ENCODE measurements around the gene MYH11.
"Not testable (repeated sequence)": the region's sequence is repeated elsewhere in the genome, so short reads cannot be mapped to it uniquely, and the experiment has no call there.

The MYH11 gene

GRCh38 chr16:15743657-15744056 is 113.2 kb downstream of the MYH11 start:
- no peak for DNase-seq

DNA sequence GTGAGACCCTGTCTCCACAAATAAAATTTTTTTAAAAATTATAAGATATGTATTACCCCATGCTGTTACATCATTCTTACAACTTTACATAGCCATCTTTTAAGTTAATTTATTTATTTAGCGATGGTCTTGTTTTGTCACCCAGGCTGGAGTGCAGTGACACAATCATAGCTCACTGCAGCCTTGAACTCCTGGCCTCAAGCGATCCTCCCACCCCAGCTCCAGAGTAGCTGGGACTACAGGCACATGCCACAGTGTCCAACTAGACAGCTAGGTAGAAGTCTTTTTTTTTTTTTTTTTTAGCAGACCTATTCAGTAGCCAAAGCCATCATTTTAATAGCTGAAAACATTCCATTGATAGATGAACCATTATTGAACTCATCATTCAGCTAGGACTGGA is 114.1 kb downstream of the MYH11 start:
- no peak for DNase-seq

- no peak for DNase-seq
These were observed 115.5 kb downstream of the MYH11 start for GRCh38 chr16:15741207-15741871.

GRCh38 chr16:15739950-15740349 is 116.9 kb downstream of the MYH11 start:
- DNase-seq = no peak

DNA sequence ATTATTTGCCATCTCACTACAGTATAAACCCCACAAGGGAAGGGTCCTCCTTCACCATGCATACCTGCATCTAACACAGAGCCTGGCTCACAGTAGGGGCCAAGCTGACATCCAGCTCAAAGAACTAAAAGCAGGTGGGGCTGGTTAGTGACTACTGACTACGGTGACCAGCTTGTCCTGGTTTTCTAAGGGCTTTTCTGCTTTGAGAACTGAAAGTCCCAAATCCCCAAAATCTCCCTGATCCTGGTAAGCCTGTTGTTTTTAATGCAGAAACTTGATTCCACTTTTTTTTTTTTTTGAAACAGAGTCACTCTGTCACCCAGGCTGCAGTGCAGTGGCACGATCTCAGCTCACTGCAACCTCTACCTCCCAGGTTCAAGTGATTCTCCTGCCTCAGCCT is 117.4 kb downstream of the MYH11 start:
- DNase-seq = no peak

DNA sequence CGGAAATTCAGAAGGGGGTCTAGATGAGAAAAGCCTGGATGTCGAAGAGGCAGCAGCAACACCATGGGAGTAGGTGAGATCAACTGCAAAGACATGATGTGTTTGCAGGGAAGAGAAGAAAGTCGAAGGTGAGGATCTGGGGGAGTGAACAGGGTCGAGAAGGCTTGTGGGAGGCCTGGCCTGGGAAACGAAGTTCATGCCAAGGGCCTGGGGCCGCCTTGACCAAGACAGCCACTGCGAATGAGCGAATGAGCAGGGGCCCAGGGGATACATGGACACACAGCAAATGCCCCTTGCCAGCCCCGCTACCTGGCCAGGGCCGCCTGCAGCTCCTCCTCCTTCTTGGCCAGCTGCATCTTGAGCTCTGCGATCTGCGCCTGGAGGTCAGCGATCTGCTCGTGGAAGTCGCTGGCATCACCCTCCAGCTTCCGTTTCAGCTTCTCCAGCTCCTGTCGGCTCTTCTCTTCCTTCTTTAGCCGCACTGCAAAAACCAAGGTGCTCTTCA is 119.6 kb downstream of the MYH11 start:
- no peak for DNase-seq

GRCh38 chr16:15736529-15736928 is 120.3 kb downstream of the MYH11 start:
- DNase-seq = no peak

DNA sequence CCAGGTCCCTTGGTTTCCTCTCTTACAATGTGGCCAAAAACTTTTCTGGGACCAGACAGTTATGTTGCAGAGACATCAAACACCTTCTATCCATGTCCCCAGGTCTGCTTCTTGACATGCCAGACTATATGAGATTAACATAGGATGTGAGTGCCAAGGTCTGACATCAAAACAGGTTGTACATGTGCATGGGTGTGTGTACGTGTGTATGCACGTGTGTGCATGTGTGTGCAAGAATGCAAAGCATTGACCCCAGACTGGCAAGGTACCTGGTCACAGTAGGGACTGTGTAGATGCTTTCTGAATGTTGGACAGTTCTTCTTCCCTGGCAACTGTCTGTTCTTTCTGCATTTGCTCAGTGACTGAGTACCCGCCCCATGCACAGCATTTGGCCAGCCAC is 121.2 kb downstream of the MYH11 start:
- DNase-seq = no peak

DNA sequence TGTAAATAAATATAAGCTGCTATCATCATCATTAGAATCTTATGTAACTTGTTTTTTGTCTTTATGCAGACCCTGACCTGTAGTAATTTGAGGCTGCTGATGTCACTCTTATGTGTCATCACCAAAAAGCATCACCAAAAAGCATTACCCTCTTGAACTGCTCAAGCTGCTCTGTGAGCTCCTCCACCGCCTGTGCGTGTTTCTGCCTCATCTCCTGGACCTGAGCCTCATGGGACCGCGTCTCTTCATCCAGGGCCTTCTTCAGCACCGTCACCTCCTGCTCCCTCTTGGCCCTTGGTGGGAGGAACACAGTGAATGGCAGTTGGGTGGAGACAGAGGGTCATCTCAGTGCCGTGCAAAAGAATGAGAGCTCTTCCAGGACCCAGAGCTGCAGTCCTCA is 124.4 kb downstream of the MYH11 start:
- no peak for DNase-seq

DNA sequence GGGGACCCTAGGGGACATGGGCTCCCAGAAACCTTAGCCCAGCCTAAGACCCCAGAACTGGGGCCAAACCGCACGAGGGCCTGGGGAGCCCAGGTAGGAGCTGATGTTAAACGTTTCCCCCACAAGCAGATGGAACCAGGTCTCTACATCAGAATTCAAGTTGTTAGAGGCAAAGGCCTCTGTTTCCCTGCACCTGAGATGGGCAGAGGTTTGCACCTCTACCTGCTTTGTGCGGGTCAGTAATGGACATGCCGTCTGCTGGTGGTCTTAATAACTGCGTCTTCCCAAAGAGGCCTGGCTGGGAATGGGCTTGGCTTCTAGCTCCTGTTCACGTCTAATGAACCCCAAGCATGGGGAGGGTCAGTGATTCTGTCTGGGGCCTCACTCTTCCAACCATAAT is 127.7 kb downstream of the MYH11 start:
- DNase-seq = no peak

GRCh38 chr16:15727697-15728096 is 129.1 kb downstream of the MYH11 start:
- DNase-seq = not testable (repeated sequence)

GRCh38 chr16:15726715-15727114 is 130.1 kb downstream of the MYH11 start:
- no peak for DNase-seq

- no peak for DNase-seq
These were observed 131.1 kb downstream of the MYH11 start for GRCh38 chr16:15725641-15726240.

GRCh38 chr16:15723808-15724207 is 133.0 kb downstream of the MYH11 start:
- no peak for DNase-seq

DNA sequence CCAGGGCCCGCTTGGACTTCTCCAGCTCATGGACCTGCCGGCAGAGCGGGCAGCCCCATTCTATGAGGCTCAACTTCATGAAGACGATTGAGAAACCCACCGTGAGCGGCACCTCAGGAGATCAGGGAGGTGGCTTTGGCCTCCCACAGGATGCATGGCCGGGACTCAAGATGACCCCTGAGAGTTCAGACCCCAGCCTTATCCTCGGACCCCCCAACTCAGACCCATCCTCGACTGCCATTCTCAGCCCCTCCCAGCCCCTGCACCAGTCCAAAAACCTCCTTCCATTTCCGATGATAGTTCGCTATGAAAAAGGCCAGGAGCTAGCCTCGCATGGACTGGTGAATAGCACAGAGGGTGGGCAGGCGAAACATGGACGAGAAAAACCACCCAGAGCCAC is 135.8 kb downstream of the MYH11 start:
- no peak for DNase-seq

DNA sequence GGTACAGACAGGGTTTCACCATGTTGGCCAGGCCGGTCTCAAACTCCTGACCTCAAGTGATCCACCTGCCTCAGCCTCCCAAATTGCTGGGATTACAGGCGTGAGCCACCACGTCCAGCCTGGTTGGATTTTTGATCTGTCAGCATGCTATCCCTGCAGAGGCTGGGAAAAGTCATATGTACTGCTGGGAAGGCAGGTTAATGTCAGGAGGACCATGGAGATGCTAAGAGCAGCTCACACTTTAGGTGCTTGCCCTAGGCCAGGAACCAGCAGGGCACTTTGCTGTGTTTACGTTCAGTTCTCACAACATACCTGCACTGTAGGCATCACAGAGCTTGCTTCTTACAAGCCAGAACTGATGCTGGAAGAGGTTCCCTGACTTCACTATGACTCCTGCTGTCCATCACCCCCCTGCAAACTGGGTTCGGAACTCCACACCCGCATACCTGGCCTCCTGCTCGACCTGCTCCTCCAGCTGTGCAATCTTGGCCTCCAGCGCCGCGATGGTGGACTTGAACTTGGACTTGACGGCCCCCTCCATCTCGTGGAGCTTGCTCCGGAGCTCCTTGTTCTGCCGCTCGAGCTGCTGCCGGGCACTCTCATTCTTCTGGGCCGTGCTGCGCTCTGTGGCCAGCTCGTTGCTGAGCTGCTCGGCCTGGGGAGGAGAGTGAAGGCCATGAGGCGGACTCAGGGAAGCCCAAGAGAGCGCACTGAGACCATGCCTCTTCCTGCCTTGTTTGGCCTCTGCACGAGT is 140.0 kb downstream of the MYH11 start:
- DNase-seq = no peak

DNA sequence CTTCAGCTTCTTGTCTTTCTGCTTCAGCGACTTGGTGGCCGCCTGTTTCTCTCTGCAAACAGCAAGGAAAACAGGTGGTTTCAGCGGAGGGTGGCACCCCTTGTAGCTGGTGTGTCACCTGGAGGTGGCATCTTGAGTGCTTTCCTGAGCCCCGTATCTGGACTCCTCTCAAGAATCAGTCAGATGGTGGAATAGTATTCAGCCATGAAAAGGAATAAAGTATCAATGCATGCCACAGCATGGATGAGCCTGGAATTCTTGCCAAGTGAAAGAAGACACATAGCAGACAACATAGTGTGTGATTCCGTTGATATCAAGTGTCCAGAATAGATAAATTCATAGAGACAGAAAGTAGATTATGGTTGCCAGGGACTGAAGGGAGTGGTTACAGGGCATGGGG is 141.6 kb downstream of the MYH11 start:
- no peak for DNase-seq

DNA sequence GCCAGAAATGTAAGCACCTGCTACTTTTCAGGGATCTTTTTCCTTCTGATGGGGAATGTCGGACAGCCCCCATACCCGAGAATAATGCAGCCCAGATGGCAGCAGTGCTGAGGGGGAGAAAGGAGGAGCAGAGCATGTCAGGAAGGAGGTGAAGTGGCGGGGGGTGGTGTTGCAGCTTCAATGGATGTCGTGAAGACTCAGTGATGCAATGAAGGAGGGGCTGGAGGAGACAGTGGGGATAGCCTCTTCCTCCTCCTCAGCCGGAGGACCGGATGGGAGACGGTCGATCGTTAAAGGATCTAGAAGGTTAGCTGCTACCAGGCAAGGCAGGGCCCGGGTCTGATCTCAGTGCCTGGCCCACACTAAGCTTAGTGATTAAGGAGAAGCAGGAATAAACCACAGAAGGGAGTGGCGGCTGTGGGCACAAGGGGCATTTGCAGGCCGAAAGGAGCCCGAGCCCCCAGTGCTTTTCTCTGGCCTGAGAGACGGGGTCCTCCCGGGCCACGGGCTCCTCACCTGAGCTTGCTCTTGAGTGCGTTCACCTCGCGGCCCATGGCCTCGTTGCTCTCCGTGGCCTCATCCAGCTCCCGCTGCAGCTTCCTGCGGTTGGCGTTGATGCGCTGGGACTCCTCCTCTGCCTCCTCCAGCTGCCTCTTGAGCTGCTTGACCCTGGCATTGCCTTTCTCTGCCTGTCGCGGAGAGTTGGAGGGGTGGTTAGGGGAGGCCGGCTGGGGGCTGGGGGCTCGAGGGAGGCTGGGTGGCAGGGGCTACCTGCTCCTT is 142.2 kb downstream of the MYH11 start:
- DNase-seq = no peak

DNA sequence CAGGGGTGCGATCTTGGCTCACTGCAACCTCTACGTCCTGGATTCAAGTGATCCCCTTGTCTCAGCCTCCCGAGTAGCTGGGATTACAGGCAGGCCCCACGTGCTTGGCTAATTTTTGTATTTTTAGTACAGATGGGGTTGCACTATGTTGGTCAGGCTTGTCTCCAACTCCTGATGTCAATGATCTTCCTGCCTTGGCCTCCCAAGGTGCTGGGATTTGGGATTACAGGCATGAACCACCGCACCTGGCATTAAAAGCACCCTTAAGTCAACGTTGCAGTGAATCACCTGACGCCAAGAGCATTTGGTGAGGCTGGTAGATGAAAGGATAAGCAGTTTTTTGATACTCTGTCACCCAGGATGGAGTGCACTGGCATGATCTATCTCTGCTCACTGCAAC is 147.8 kb downstream of the MYH11 start:
- DNase-seq = no peak

- no peak for DNase-seq
These were observed 148.7 kb downstream of the MYH11 start for GRCh38 chr16:15708096-15708495.

DNA sequence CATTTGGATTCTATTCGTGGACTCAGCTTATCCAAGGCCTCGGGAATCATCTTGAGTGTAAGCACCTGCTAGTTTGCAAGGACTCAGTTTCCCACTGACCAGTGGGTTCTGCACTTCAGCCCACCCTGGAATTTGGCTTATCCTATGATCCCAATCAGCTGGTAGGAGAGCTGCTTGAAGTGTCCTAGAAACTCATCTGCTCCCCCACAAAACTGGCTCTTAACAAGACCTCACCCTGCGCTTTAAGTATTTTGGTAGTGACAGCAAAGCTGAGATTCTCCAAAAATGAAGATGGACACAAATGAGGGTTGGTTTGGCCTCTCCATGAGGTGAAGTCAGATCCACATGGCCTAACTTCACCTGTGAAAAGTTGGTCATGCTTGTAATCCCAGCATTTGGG is 149.5 kb downstream of the MYH11 start:
- no peak for DNase-seq

DNA sequence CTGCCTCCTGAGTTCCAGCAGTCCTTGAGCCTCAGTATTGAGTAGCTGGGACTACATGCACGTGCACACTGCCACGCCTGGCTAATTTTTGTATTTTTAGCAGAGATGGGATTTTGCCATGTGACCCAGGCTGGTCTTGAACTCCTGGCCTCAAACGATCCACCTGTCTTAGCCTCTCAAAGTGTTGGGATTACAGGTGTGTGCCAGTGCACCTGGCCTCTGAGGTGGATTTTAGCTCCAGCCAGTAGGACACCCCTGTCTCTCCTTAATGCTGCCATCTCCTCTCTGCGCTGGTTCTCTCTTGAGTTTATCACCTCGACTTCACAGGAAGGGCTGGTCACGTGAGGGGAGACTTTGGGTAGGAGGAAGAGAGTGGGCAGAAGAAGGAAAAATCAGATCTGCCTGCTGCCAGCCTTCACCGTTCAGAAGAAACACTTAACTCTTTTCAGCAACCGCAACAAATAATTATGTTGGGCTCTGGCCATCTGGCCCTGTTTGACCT is 151.7 kb downstream of the MYH11 start:
- DNase-seq = no peak

GRCh38 chr16:15704545-15704987 is 152.3 kb downstream of the MYH11 start:
- DNase-seq = no peak
